Inflammatory macrophage treated with lipopolysaccharide for 1 hour (primary cell): Measurements from ENCODE around the gene TTYH1.
"Not testable (repeated sequence)": the region's sequence is repeated elsewhere in the genome, so short reads cannot be mapped to it uniquely, and the experiment has no call there.

Experiments
- DNase-seq, 2 donors: peaks; one replicate each; pipeline ENCODE4 v3.0.0-alpha.2; 2020 to 2022

TTYH1 gene

GRCh38 chr19:54446349-54446748 lies 31.1 kb downstream of the TTYH1 start:
- not testable (repeated sequence) for DNase-seq

- DNase-seq: peak; percentile 45 to 51
Measured at GRCh38 chr19:54448040-54448773, 32.9 kb downstream of the TTYH1 start.

- peak; percentile 98 to 99 for DNase-seq
Measured at GRCh38 chr19:54448774-54449700, 33.8 kb downstream of the TTYH1 start, which contains the start of gene LENG8. Gene LENG8 (plus strand): TSS chr19:54449199. CDS start chr19:54451345, 2,146 bp downstream.

GRCh38 chr19:54449701-54450069 lies 34.4 kb downstream of the TTYH1 start:
- DNase-seq: peak; percentile 42 to 56

- DNase-seq: peak; percentile 86 to 93
Measured at GRCh38 chr19:54451331-54451871, 36.1 kb downstream of the TTYH1 start.

- DNase-seq: no peak
Measured at GRCh38 chr19:54451997-54452396, 36.7 kb downstream of the TTYH1 start.

GRCh38 chr19:54452626-54453025 lies 37.4 kb downstream of the TTYH1 start:
- no peak for DNase-seq

GRCh38 chr19:54453921-54454780 lies 38.9 kb downstream of the TTYH1 start:
- DNase-seq: no peak

- DNase-seq: no peak
Measured at GRCh38 chr19:54454781-54455675, 39.8 kb downstream of the TTYH1 start.

GRCh38 chr19:54455786-54456422 lies 40.6 kb downstream of the TTYH1 start:
- no peak for DNase-seq

- no peak for DNase-seq
Measured at GRCh38 chr19:54456423-54457373, 41.4 kb downstream of the TTYH1 start.

- no peak for DNase-seq
Measured at GRCh38 chr19:54457773-54458647, 42.7 kb downstream of the TTYH1 start.

GRCh38 chr19:54458648-54459281 lies 43.5 kb downstream of the TTYH1 start:
- DNase-seq: no peak

GRCh38 chr19:54459282-54460229 lies 44.3 kb downstream of the TTYH1 start:
- DNase-seq: no peak

GRCh38 chr19:54460230-54461005 lies 45.2 kb downstream of the TTYH1 start:
- no peak for DNase-seq

GRCh38 chr19:54461210-54461609 lies 45.9 kb downstream of the TTYH1 start:
- no peak for DNase-seq
